ENCODE data around the gene SRXN1.

Gene SRXN1

DNA sequence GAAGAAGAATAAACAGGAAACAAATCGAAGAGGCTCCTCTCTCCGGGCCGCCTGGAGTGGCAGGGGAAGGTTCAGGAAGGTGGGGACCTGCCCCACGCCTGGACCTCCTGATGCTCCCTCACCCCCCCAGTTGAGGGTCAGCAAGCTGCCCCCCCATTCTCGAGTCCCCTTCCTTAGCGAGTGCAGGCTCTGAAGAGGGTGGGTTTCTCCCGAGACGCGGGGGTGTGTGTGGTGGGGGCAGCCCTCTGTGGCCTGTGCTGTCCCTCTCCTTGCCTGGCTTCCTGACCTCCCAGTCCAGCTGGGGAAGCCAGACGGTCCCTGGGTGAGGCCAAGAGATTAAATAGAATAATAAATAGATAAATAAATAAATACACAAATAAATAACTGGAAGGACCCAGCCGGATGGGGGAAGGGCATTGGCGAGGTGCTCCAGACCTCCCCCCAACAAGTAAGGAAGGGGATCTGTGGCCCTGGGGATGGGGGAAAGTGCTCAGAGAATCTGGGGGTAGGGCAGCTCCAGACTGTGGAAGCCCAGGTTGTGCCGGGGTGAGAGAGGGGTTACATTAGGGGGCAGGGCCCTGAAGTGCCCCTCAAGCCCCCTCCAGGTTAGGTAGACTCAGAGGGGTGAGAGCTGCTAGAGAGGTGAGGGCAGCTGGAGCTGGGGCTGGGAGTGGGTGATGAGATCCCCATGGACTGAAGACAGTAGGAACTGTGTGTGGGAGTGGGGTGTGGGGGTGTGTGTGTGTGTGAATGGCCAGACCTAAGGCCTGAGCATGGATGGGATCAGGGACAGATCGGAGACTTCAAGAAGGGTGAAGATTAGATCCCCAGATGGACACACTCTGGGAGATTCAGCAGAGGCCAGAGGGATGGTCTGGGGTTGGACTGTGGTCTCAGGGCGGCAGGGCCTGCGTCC, 9.5 kb upstream of the SRXN1 start:
- Histone ChIP-seq H3K9me3 (ENCODE audit: low read length) (no peaks in the 10 kb centered on the region), H2AFZ (ENCODE audit: low read length) (no peak overlapping the region), H3F3A (ENCODE audit: insufficient read depth, low read length) (no peaks in the 10 kb centered on the region), H3K9me2 (ENCODE audit: low read depth, low read length) (no peaks in the 10 kb centered on the region), H3K27ac (ENCODE audit: low read depth, low read length, poor library complexity, severe bottlenecking) (no peak overlapping the region), H3K79me2 (ENCODE audit: insufficient read depth, low read length) (no peaks in the 10 kb centered on the region), H3K4me1 (ENCODE audit: insufficient read depth, low read length, severe bottlenecking) (no peaks in the 10 kb centered on the region), H3K4me2 (ENCODE audit: low read length) (no peak overlapping the region), H3K4me3 (ENCODE audit: low read depth, low read length, poor library complexity, severe bottlenecking) (no peak overlapping the region), H4K20me1 (ENCODE audit: insufficient read depth, low read length) (no peaks in the 10 kb centered on the region), H3K9ac (ENCODE audit: low read length) (no peak overlapping the region), H3K36me3 (ENCODE audit: insufficient read depth, low read length) (no peaks in the 10 kb centered on the region), H3K27me3 (ENCODE audit: insufficient read depth, low read length) (no peaks in the 10 kb centered on the region)
- TF ChIP-seq EZH2 (IDR thresholded peaks at IDR 0.05; ENCODE audit: borderline replicate concordance, low read length) = no peak
- TF ChIP-seq, protein P1, sequence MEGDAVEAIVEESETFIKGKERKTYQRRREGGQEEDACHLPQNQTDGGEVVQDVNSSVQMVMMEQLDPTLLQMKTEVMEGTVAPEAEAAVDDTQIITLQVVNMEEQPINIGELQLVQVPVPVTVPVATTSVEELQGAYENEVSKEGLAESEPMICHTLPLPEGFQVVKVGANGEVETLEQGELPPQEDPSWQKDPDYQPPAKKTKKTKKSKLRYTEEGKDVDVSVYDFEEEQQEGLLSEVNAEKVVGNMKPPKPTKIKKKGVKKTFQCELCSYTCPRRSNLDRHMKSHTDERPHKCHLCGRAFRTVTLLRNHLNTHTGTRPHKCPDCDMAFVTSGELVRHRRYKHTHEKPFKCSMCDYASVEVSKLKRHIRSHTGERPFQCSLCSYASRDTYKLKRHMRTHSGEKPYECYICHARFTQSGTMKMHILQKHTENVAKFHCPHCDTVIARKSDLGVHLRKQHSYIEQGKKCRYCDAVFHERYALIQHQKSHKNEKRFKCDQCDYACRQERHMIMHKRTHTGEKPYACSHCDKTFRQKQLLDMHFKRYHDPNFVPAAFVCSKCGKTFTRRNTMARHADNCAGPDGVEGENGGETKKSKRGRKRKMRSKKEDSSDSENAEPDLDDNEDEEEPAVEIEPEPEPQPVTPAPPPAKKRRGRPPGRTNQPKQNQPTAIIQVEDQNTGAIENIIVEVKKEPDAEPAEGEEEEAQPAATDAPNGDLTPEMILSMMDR (IDR thresholded peaks at IDR 0.05; ENCODE audit: low read length) = no peak

DNA sequence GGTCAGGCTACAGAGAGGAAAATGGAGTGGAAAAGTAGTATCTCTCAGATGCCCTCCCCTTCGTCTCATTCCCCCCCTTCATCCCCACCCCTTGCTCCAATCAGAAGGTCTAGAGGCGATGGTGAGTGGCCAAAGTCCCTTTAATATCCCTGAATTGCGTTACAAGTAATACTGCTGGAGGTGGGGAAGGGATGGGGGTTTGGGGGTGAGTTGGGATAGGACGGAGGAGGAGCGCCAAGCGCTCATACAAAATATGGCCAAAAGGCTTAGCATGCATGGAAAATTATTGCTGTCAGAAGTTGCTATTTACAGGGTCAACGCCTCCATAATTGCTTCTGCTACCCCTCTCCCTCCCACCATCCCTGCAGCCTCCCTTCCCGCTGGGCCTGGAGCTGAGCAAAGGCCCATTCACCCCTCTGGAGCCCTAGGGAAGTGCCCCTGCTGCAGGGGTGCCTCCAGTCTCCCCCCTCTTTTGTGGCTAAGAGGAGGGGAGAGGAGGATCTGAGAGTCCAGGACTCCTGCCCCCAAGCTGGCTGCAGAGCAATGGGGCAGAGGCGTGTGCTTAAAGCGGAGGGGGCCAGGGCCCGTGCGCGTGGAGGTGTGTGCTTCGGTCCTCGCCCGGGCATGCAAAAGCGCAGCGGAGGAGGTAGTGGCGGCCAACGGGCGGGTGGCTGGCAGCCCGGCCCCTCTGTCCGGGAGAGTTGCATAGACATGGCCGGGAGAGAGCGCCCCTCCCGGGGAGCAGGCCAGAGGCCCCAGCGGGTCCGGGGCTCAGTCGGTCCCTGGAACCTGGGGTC, 8.7 kb upstream of the SRXN1 start:
- Histone ChIP-seq H3K4me3 (ENCODE audit: low read depth, low read length, poor library complexity, severe bottlenecking) (no peak overlapping the region), H3K9me3 (ENCODE audit: low read length) (no peaks in the 10 kb centered on the region), H3K4me2 (ENCODE audit: low read length) (no peak overlapping the region), H3K79me2 (ENCODE audit: insufficient read depth, low read length) (no peaks in the 10 kb centered on the region), H3K4me1 (ENCODE audit: insufficient read depth, low read length, severe bottlenecking) (no peaks in the 10 kb centered on the region), H4K20me1 (ENCODE audit: insufficient read depth, low read length) (no peaks in the 10 kb centered on the region), H3K27ac (ENCODE audit: low read depth, low read length, poor library complexity, severe bottlenecking) (no peak overlapping the region), H3K9ac (ENCODE audit: low read length) (no peak overlapping the region), H3K27me3 (ENCODE audit: insufficient read depth, low read length) (no peaks in the 10 kb centered on the region), H3F3A (ENCODE audit: insufficient read depth, low read length) (no peaks in the 10 kb centered on the region), H2AFZ (ENCODE audit: low read length) (no peak overlapping the region), H3K9me2 (ENCODE audit: low read depth, low read length) (no peaks in the 10 kb centered on the region), H3K36me3 (ENCODE audit: insufficient read depth, low read length) (no peaks in the 10 kb centered on the region)
- TF ChIP-seq EZH2 (IDR thresholded peaks at IDR 0.05; ENCODE audit: borderline replicate concordance, low read length) = no peak
- TF ChIP-seq, protein P1 (IDR thresholded peaks at IDR 0.05; ENCODE audit: low read length) = no peak

DNA sequence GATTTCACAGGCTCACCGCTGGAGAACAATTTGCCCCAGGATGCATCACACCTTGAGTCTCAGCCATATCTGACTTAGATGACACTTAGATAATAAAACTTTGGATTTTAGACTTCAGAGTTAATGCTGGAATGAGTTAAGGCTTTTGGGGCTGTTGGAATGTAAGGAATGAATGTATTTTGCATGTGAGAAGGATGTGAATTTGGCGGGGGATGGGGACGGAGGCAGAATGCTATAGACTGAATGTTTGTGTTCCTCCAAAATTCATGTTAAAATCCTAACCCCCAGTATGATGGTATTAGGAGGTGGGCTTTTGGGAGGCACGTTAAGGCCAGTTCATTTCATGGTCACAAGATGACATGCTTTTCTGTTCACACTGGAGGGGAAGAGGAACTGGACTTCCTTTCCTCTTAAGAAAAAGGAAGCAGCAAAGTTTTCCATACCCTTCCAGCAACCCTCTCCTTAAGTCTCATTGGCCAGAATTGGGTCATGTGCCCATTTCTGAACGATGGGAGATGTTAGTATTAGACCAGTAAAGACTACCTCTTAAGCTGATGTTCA, 5.8 kb upstream of the SRXN1 start:
- Histone ChIP-seq H3K9me2 (ENCODE audit: low read depth, low read length) (no peaks in the 10 kb centered on the region), H3K79me2 (ENCODE audit: insufficient read depth, low read length) (no peaks in the 10 kb centered on the region), H3K36me3 (ENCODE audit: insufficient read depth, low read length) (no peaks in the 10 kb centered on the region), H3K9ac (ENCODE audit: low read length) (no peak overlapping the region), H3K4me2 (ENCODE audit: low read length) (no peak overlapping the region), H2AFZ (ENCODE audit: low read length) (no peak overlapping the region), H3F3A (ENCODE audit: insufficient read depth, low read length) (no peaks in the 10 kb centered on the region), H3K4me1 (ENCODE audit: insufficient read depth, low read length, severe bottlenecking) (peaks cover 6% of the 10 kb centered on the region), H3K9me3 (ENCODE audit: low read length) (no peaks in the 10 kb centered on the region), H3K27me3 (ENCODE audit: insufficient read depth, low read length) (no peaks in the 10 kb centered on the region), H3K4me3 (ENCODE audit: low read depth, low read length, poor library complexity, severe bottlenecking) (no peak overlapping the region), H4K20me1 (ENCODE audit: insufficient read depth, low read length) (no peaks in the 10 kb centered on the region), H3K27ac (ENCODE audit: low read depth, low read length, poor library complexity, severe bottlenecking) (no peak overlapping the region)
- TF ChIP-seq, protein P1 (IDR thresholded peaks at IDR 0.05; ENCODE audit: low read length) = no peak
- no peak for TF ChIP-seq EZH2 (IDR thresholded peaks at IDR 0.05; ENCODE audit: borderline replicate concordance, low read length)

Data from OCI-LY1 (cell line).